Activated T-cell treated with anti-CD3 and anti-CD28 coated beads for 48 hours (primary cell): ENCODE measurements around the gene WWOX.

Experiments used
- DNase-seq: peaks from one replicate; pipeline ENCODE4 v3.0.0-alpha.2; 2020; ENCODE audit warnings: low read depth

Gene WWOX

GRCh38 chr16:78469787-78470186, 370.3 kb downstream of the WWOX start:
- no peak for DNase-seq

GRCh38 chr16:78473031-78473699, 373.7 kb downstream of the WWOX start:
- DNase-seq: no peak

- DNase-seq: no peak
Observed at GRCh38 chr16:78474762-78475161, 375.3 kb downstream of the WWOX start.

- DNase-seq: no peak
Observed at GRCh38 chr16:78476615-78477014, 377.2 kb downstream of the WWOX start.

GRCh38 chr16:78478267-78478861, 378.9 kb downstream of the WWOX start:
- DNase-seq: no peak

- no peak for DNase-seq
Observed at GRCh38 chr16:78479723-78480122, 380.3 kb downstream of the WWOX start.

- no peak for DNase-seq
Observed at GRCh38 chr16:78480588-78480987, 381.1 kb downstream of the WWOX start.

GRCh38 chr16:78483124-78483992, 383.9 kb downstream of the WWOX start:
- no peak for DNase-seq

GRCh38 chr16:78484509-78485058, 385.1 kb downstream of the WWOX start:
- no peak for DNase-seq

GRCh38 chr16:78485188-78485916, 385.9 kb downstream of the WWOX start:
- DNase-seq: no peak

GRCh38 chr16:78485917-78486257, 386.4 kb downstream of the WWOX start:
- no peak for DNase-seq

- DNase-seq: no peak
Observed at GRCh38 chr16:78487471-78487870, 388.0 kb downstream of the WWOX start.

GRCh38 chr16:78489072-78489471, 389.6 kb downstream of the WWOX start:
- DNase-seq: no peak

GRCh38 chr16:78489631-78490030, 390.2 kb downstream of the WWOX start:
- no peak for DNase-seq

- no peak for DNase-seq
Observed at GRCh38 chr16:78490431-78490830, 391.0 kb downstream of the WWOX start.

GRCh38 chr16:78490847-78491246, 391.4 kb downstream of the WWOX start:
- DNase-seq: no peak

GRCh38 chr16:78493573-78493972, 394.1 kb downstream of the WWOX start:
- DNase-seq: no peak

- DNase-seq: no peak
Observed at GRCh38 chr16:78494105-78494504, 394.7 kb downstream of the WWOX start.

GRCh38 chr16:78494674-78495073, 395.2 kb downstream of the WWOX start:
- no peak for DNase-seq

- DNase-seq: no peak
Observed at GRCh38 chr16:78496189-78496588, 396.7 kb downstream of the WWOX start.

- DNase-seq: no peak
Observed at GRCh38 chr16:78499399-78499798, 399.9 kb downstream of the WWOX start.

GRCh38 chr16:78500659-78501270, 401.3 kb downstream of the WWOX start:
- DNase-seq: no peak
